ENCODE results near the gene GPC5. TPM values are rescaled to one million over a fixed set of nuclear protein-coding genes. Genes with fewer than 3 reads are reported as not detected.

Gene GPC5
- total RNA-seq, 1 experiment from 2014 or later = 0.26 TPM

DNA sequence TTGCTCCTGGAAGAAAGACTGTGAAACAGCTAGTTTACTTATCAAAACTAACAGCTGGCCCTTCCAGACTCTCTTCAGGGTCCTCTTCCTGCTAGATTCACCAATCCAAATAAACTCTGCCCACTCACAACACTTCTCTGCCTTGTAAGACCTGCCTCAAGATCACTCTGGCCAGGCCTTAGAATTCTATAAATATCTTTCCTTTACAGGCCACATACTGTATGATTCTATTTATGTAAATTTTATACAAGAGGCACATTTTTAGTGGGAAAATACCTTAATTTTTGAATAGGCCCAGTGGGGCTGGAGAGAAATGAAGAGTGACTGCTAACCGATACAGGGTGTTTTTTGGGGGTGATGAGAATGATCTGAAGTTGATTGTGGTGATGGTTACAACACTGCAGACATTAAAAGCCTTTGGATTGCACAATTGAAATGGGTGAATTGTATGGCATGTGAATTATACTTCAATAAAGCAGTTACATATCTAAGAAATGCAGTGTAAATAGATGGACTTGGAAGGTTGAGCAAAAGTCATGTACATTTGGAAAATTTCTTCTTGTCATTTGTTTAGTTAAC, 141.8 kb downstream of the GPC5 start:
- POLR2A ChIA-PET = no interaction called here
- TF ChIP-seq CTCF (IDR thresholded peaks at IDR 0.05) (no peak), SIN3A (IDR thresholded peaks at IDR 0.05; ENCODE audit: borderline replicate concordance, insufficient read depth, low read depth, low read length) (no peak), REST (IDR thresholded peaks at IDR 0.05; ENCODE audit: insufficient read depth in 1 of 2, low read depth in 2 of 2, low read length in 1 of 2) (no peak), TCF7L2 (IDR thresholded peaks at IDR 0.05; ENCODE audit: low read depth, low read length) (no peak), POLR2AphosphoS5 (IDR thresholded peaks at IDR 0.05; ENCODE audit: low read depth, low read length) (no peak)

DNA sequence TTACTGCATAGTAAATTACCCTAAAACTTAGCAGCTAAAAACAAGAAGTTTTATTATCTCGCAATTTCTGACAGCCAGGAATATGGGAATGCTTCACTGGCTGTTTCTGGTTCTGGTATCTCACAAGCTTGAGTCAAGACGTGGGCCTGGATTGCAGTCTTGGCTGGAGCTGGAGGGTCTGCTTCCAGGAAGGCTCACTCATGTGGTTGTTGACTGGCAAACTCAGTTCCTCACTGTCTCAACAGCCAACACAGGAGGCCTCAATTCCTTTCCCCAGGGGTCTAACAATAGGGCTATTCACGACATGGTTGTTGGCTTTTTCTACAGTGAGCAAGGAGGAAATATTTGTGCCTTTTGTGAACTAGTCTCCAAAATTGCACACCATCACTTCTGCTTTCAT, 146.3 kb downstream of the GPC5 start:
- Histone ChIP-seq H3K36me3 (ENCODE audit: control insufficient read depth, insufficient read depth, low read length) (no peaks in the 10 kb centered on the region), H3K4me1 (ENCODE audit: control insufficient read depth, insufficient read depth, low read length) (no peaks in the 10 kb centered on the region), H3K27ac (ENCODE audit: low read length) (no peak overlapping the region), H3K4me3 (ENCODE audit: low read depth in 2 of 2, low read length in 2 of 2) (no peak overlapping the region), H3K9me3 (ENCODE audit: control insufficient read depth, insufficient read depth, low read depth, low read length) (no peaks in the 10 kb centered on the region), H3K27me3 (ENCODE audit: control insufficient read depth, insufficient read depth, low read length) (no peaks in the 10 kb centered on the region)
- POLR2A ChIA-PET = no interaction called here
- TF ChIP-seq SIN3A (IDR thresholded peaks at IDR 0.05; ENCODE audit: borderline replicate concordance, insufficient read depth, low read depth, low read length) (no peak), REST (IDR thresholded peaks at IDR 0.05; ENCODE audit: insufficient read depth in 1 of 2, low read depth in 2 of 2, low read length in 1 of 2) (no peak), POLR2AphosphoS5 (IDR thresholded peaks at IDR 0.05; ENCODE audit: low read depth, low read length) (no peak), CTCF (IDR thresholded peaks at IDR 0.05) (no peak), TCF7L2 (IDR thresholded peaks at IDR 0.05; ENCODE audit: low read depth, low read length) (no peak)
- no peak for ATAC-seq
- CTCF ChIA-PET = no interaction called here
- intact Hi-C loops (cut with micrococcal nuclease; ENCODE audit: unreplicated experiment) (no loop called here), in situ Hi-C loops (cut with HindIII; ENCODE audit: low pct_unique_long_range_greater_than_20kb, low sequenced_read_pairs) (no loop called here)
- no TSS peak for BruUV-seq (replicated peaks)
- DNase-seq (ENCODE audit: low read depth, low spot score) = no peak

More for the DNA sequence above, 141.8 kb downstream of the GPC5 start:
- CTCF ChIA-PET = no interaction called here
- no peaks in the 10 kb centered on the region for H3K9me3 ChIP-seq (ENCODE audit: control insufficient read depth, insufficient read depth, low read depth, low read length)
- H3K36me3 ChIP-seq (ENCODE audit: control insufficient read depth, insufficient read depth, low read length) = no peaks in the 10 kb centered on the region
- H3K27ac ChIP-seq (ENCODE audit: low read length) = no peak overlapping the region
- DNase-seq (ENCODE audit: low read depth, low spot score) (no peak), ATAC-seq (no peak)
- H3K4me1 ChIP-seq (ENCODE audit: control insufficient read depth, insufficient read depth, low read length) = no peaks in the 10 kb centered on the region
- in situ Hi-C loops (cut with HindIII; ENCODE audit: low pct_unique_long_range_greater_than_20kb, low sequenced_read_pairs) = no loop called here
- no peak overlapping the region for H3K4me3 ChIP-seq (ENCODE audit: low read depth in 2 of 2, low read length in 2 of 2)
- intact Hi-C loops (cut with micrococcal nuclease; ENCODE audit: unreplicated experiment) = no loop called here
- no peaks in the 10 kb centered on the region for H3K27me3 ChIP-seq (ENCODE audit: control insufficient read depth, insufficient read depth, low read length)
- BruUV-seq (replicated peaks) = no TSS peak
